Coronary artery (tissue), 2 donors: ENCODE results near the gene MAP3K6.

Experiments used
- DNase-seq: peaks from one replicate; pipeline ENCODE4 v3.0.0-alpha.2; 2017; ENCODE audit warnings: low spot score
- H3K27ac ChIP-seq, 2 donors: fragments of 200-600 bp; sonication (generic); one replicate each; pipeline ENCODE4 v1.5.1; 2016 to 2019
- H3K4me3 ChIP-seq: fragments of 200-600 bp; sonication (generic); 2 replicates; pipeline ENCODE4 v1.5.1; 2016; ENCODE audit warnings: mild to moderate bottlenecking, moderate library complexity
- CTCF ChIP-seq: fragments of 200-600 bp; sonication (generic); IDR thresholded peaks from one replicate; pipeline ENCODE4 v1.5.1; 2019; ENCODE audit warnings: antibody characterized with exemption

The MAP3K6 gene

GRCh38 chr1:27346991-27347624 is 19.7 kb downstream of the MAP3K6 start:
- no peak for DNase-seq
- TF ChIP-seq CTCF = no peak

GRCh38 chr1:27346357-27346756 is 20.4 kb downstream of the MAP3K6 start:
- Histone ChIP-seq H3K27ac (no peak overlapping the region), H3K4me3 (no peak overlapping the region)
- no peak for DNase-seq
- TF ChIP-seq CTCF = no peak

More at GRCh38 chr1:27346991-27347624, 19.7 kb downstream of the MAP3K6 start:
- Histone ChIP-seq H3K4me3 (no peak overlapping the region), H3K27ac (no peak overlapping the region)

- Histone ChIP-seq H3K27ac (no peak overlapping the region), H3K4me3 (no peak overlapping the region)
- no peak for DNase-seq
- TF ChIP-seq CTCF = no peak
Observed at GRCh38 chr1:27345272-27345671, 21.5 kb downstream of the MAP3K6 start.

- H3K27ac ChIP-seq = no peak overlapping the region
- no peak for TF ChIP-seq CTCF
- DNase-seq = no peak
- no peak overlapping the region for H3K4me3 ChIP-seq
Observed at GRCh38 chr1:27343639-27344025, 23.1 kb downstream of the MAP3K6 start.

GRCh38 chr1:27342778-27343638 is 23.8 kb downstream of the MAP3K6 start:
- no peak overlapping the region for H3K4me3 ChIP-seq
- no peak overlapping the region for H3K27ac ChIP-seq
- DNase-seq = no peak

GRCh38 chr1:27342391-27342777 is 24.4 kb downstream of the MAP3K6 start:
- no peak for TF ChIP-seq CTCF
- Histone ChIP-seq H3K4me3 (no peak overlapping the region), H3K27ac (no peak overlapping the region)
- DNase-seq = no peak

More at GRCh38 chr1:27342778-27343638, 23.8 kb downstream of the MAP3K6 start:
- TF ChIP-seq CTCF = no peak
